SU-DHL-6 (cell line): ENCODE data around the gene RCOR2.

Experiments
- H2AFZ ChIP-seq: fragments of 200-600 bp; sonication (generic); 2 replicates; pipeline ENCODE4 v1.6.1; 2014; ENCODE audit warnings: low read depth, mild to moderate bottlenecking, moderate library complexity, mixed read lengths, antibody characterized with exemption, low read length; ENCODE audit not compliant: severe bottlenecking
- H3F3A ChIP-seq: fragments of 200-600 bp; shearing (Covaris generic); 2 replicates; pipeline ENCODE4 v1.6.0; 2016; ENCODE audit warnings: antibody characterized with exemption, mild to moderate bottlenecking; ENCODE audit not compliant: insufficient read depth
- H3K27ac ChIP-seq: fragments of 200-600 bp; sonication (generic); 2 replicates; pipeline ENCODE4 v1.5.1; 2016; ENCODE audit warnings: low read depth, mild to moderate bottlenecking, low read length, moderate library complexity, mixed read lengths
- H3K27me3 ChIP-seq: fragments of 200-600 bp; sonication (generic), shearing (Covaris generic); 2 replicates; pipeline ENCODE4 v1.6.0; 2014; ENCODE audit warnings: mild to moderate bottlenecking, low read length
- H3K36me3 ChIP-seq: fragments of 200-600 bp; sonication (generic); 2 replicates; pipeline ENCODE4 v1.6.1; 2014; ENCODE audit warnings: mild to moderate bottlenecking, low read length, mixed read lengths
- H3K4me2 ChIP-seq: fragments of 300-600, 200-600 bp; shearing (Covaris generic), sonication (generic); 2 replicates; pipeline ENCODE4 v1.6.0; 2014; ENCODE audit warnings: low read length, low read depth, mild to moderate bottlenecking; ENCODE audit not compliant: poor library complexity, severe bottlenecking
- H3K4me3 ChIP-seq: fragments of 200-600 bp; sonication (generic); 2 replicates; pipeline ENCODE4 v1.5.1; 2014; ENCODE audit warnings: antibody characterized with exemption, low read length, mild to moderate bottlenecking, mixed read lengths; ENCODE audit not compliant: insufficient read depth, poor library complexity, severe bottlenecking
- H3K79me2 ChIP-seq: fragments of 200-600 bp; sonication (generic); 2 replicates; pipeline ENCODE4 v1.6.1; 2014; ENCODE audit warnings: mild to moderate bottlenecking, low read length, moderate library complexity; ENCODE audit not compliant: insufficient read depth
- H3K9ac ChIP-seq: fragments of 200-600 bp; sonication (generic); 2 replicates; pipeline ENCODE4 v1.7.0; 2014; ENCODE audit warnings: mild to moderate bottlenecking, low read length
- H3K9me2 ChIP-seq: fragments of 200-600 bp; sonication (generic); replicated peaks from 2 replicates; pipeline ENCODE4 v1.6.1; 2014; ENCODE audit warnings: low read length; ENCODE audit not compliant: insufficient read depth
- H3K9me3 ChIP-seq: fragments of 200-600 bp; sonication (generic); 2 replicates; pipeline ENCODE4 v1.6.1; 2014; ENCODE audit warnings: low read length, mixed read lengths; ENCODE audit not compliant: insufficient read depth
- H4K20me1 ChIP-seq: fragments of 200-600 bp; sonication (generic); 2 replicates; pipeline ENCODE4 v1.6.1; 2014; ENCODE audit warnings: low read depth, mild to moderate bottlenecking, antibody characterized with exemption, low read length, moderate library complexity, mixed read lengths
- EZH2phosphoT487 ChIP-seq: fragments of 200-600 bp; sonication (generic), shearing (Covaris generic); conservative IDR thresholded peaks from 2 replicates; pipeline ENCODE4 v1.6.1; 2018; ENCODE audit warnings: mild to moderate bottlenecking, antibody characterized with exemption, low read length, moderate library complexity, mixed read lengths
- TF ChIP-seq, protein P1 (sequence below): fragments of 200-600 bp; sonication (generic); IDR thresholded peaks from one replicate; pipeline ENCODE4 v1.5.1; 2017; ENCODE audit warnings: antibody characterized with exemption, mild to moderate bottlenecking, low read length, moderate library complexity; ENCODE audit not compliant: insufficient read depth, poor library complexity, severe bottlenecking

The RCOR2 gene

DNA sequence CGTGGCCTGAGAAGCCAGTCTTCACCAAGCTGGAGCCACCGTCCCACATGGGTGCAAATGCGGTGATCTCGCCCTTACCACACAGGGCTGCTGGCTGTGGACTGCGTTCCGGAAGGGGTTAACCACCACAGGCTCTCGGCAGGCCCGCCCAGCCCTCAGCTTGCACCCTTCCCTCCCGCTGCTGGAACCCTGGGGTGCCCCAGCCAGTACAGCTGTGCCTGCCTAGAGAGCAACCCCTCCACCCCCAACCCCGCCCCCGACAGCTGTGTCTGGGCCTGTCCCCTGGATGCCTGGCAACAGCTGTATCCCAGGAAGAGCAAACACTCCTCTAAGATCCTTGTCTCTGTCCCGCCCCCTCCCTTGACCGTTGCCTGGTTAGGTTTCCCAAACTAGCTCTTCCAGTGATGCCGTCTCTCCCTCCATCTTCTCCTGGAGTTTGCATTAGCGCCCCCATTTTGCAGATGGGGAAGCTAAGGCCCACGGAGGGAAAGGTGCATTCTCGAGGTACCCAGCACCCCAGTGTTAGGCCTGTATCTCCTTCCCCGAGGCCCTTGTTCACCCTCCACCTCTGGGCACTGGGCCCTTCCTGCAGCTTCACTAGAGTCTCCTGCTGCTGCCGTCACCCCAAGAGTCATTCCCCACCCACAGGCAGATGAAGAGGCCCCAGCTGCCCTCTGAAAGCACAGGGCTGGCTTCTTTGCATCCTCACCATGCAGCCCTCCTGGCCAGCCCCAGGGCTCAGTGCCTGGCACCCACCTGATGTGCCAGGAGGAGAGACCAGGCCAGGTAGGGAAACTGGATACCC lies 44.8 kb upstream of the RCOR2 start:
- no peak overlapping the region for H3K9ac ChIP-seq
- H3K27ac ChIP-seq = no peak overlapping the region
- no peaks in the 10 kb centered on the region for H3K36me3 ChIP-seq
- no peak overlapping the region for H3K4me2 ChIP-seq
- no peaks in the 10 kb centered on the region for H3K79me2 ChIP-seq
- H4K20me1 ChIP-seq = no peaks in the 10 kb centered on the region; the same call in 1 of the 2 replicates
- TF ChIP-seq, protein P1, sequence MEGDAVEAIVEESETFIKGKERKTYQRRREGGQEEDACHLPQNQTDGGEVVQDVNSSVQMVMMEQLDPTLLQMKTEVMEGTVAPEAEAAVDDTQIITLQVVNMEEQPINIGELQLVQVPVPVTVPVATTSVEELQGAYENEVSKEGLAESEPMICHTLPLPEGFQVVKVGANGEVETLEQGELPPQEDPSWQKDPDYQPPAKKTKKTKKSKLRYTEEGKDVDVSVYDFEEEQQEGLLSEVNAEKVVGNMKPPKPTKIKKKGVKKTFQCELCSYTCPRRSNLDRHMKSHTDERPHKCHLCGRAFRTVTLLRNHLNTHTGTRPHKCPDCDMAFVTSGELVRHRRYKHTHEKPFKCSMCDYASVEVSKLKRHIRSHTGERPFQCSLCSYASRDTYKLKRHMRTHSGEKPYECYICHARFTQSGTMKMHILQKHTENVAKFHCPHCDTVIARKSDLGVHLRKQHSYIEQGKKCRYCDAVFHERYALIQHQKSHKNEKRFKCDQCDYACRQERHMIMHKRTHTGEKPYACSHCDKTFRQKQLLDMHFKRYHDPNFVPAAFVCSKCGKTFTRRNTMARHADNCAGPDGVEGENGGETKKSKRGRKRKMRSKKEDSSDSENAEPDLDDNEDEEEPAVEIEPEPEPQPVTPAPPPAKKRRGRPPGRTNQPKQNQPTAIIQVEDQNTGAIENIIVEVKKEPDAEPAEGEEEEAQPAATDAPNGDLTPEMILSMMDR = no peak
- no peak for TF ChIP-seq EZH2phosphoT487
- H2AFZ ChIP-seq = no peak overlapping the region
- H3F3A ChIP-seq = no peaks in the 10 kb centered on the region
- no peak overlapping the region for H3K4me3 ChIP-seq
- no peaks in the 10 kb centered on the region for H3K27me3 ChIP-seq
- H3K9me3 ChIP-seq = no peaks in the 10 kb centered on the region
- no peaks in the 10 kb centered on the region for H3K9me2 ChIP-seq

DNA sequence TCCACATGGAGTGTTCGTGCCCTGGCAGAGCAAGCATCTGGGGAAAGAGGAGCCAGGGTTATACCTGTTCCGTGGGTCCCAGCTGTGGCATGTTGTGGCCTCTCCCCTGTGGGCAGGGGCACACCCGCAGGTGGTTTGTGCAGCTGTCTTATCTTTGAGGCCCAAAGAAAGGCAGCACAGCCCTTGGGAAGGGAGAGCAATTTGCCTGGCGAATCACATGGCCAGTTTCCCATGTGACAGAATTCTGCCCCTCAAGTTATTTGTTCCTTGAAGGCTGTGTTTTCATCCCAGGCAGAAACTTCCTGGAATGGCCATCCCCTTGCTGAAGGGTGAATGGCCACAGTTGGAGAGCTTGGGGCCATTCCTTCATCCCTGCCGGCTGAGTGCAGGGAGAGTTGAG lies 41.0 kb upstream of the RCOR2 start:
- Histone ChIP-seq H3K4me2 (no peak overlapping the region), H4K20me1 (no peaks in the 10 kb centered on the region; the same call in 1 of the 2 replicates), H3F3A (no peaks in the 10 kb centered on the region), H3K9me2 (no peaks in the 10 kb centered on the region), H3K79me2 (no peaks in the 10 kb centered on the region), H3K9me3 (no peaks in the 10 kb centered on the region), H3K4me3 (no peak overlapping the region), H2AFZ (no peak overlapping the region), H3K27me3 (no peaks in the 10 kb centered on the region), H3K36me3 (peaks cover 3% of the 10 kb centered on the region; the same call in 1 of the 2 replicates), H3K27ac (no peak overlapping the region), H3K9ac (no peak overlapping the region)
- TF ChIP-seq, protein P1 = no peak
- TF ChIP-seq EZH2phosphoT487 = no peak

DNA sequence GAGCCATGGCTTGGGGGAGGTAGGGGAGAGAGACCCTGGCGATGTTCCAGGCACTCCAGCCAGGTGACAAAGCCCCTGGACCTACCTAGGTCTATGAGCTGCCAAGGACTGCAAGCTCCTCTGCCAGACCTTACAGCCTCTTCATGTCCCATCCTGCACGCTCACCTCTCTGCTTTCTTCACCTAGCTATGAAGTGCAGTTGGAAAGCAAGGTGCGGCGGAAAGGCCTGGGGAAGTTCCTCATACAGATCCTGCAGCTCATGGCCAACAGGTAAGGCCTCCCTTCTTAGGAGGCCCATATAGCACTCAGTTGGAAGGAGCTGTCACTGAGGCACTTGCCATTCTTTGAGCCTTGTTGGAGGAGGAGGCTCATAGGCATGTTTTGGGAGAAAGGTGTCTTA lies 35.6 kb upstream of the RCOR2 start:
- Histone ChIP-seq H3K9me2 (no peaks in the 10 kb centered on the region), H2AFZ (no peak overlapping the region), H3K9me3 (no peaks in the 10 kb centered on the region), H3K36me3 (peaks cover 3% of the 10 kb centered on the region; the same call in 1 of the 2 replicates), H3K27me3 (no peaks in the 10 kb centered on the region), H3K79me2 (no peaks in the 10 kb centered on the region), H3K27ac (no peak overlapping the region), H3K4me2 (no peak overlapping the region), H3F3A (no peaks in the 10 kb centered on the region), H3K9ac (no peak overlapping the region), H3K4me3 (no peak overlapping the region), H4K20me1 (no peaks in the 10 kb centered on the region; the same call in 1 of the 2 replicates)
- TF ChIP-seq, protein P1 = no peak
- TF ChIP-seq EZH2phosphoT487 = no peak
